AG10803 (cell line): Measurements from ENCODE around the gene DUSP2.

Experiments used
- DNase-seq: peaks from one replicate; pipeline ENCODE4 v3.0.0; 2010; ENCODE audit warnings: low read depth
- H3K4me3 ChIP-seq: 2 replicates; pipeline ENCODE4 v1.5.1; 2011; ENCODE audit warnings: mild to moderate bottlenecking, low read length, control low read depth
- CTCF ChIP-seq: conservative IDR thresholded peaks from 2 replicates; pipeline ENCODE4 v1.5.1; 2011; ENCODE audit warnings: mild to moderate bottlenecking, low read length, control low read depth, inconsistent platforms

The DUSP2 gene

GRCh38 chr2:96140941-96141623 is 4.2 kb downstream of the DUSP2 start:
- no peak overlapping the region for H3K4me3 ChIP-seq
- no peak for DNase-seq
- TF ChIP-seq CTCF = no peak

DNA sequence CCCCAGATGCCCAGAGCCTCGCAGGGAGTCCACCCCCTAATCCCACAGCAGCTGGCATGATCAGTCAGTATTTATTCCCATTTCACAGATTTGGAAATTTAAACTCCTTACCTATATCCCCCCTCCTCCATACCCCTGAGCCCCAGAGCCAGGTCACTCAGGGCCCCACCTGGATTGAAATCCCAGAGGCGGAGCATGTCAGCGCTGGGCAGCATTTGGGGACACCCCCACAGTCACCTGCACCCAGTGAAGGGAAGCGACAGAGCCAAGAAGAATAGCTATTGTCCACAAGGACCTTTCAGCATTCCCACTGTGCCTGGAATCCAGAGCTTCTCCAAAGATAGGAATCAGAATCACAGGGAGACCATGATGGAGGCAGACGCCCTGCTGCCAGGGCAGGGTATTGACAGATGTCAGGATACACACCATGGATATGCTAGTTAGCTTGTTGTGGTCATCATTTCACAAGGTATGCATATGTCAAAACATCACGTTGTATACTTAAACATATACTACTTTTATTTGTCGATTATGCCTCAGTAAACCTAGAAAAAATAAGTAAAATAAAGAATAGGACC is 6.0 kb downstream of the DUSP2 start:
- TF ChIP-seq CTCF = no peak
- no peak for DNase-seq
- H3K4me3 ChIP-seq = no peak overlapping the region

- H3K4me3 ChIP-seq = no peak within 1 kb of the TSS
- DNase-seq = peak; percentile 26
- peak; percentile 62 for TF ChIP-seq CTCF
Observed at GRCh38 chr2:96138179-96139145, 6.8 kb downstream of the DUSP2 start, which contains the start of gene ASTL. TSS of gene ASTL (minus strand) at chr2:96138502. CDS start at chr2:96138436, 66 bp downstream.

- no peak overlapping the region for H3K4me3 ChIP-seq
- TF ChIP-seq CTCF = no peak
- DNase-seq = no peak
Observed at GRCh38 chr2:96137321-96138178, 7.7 kb downstream of the DUSP2 start.

DNA sequence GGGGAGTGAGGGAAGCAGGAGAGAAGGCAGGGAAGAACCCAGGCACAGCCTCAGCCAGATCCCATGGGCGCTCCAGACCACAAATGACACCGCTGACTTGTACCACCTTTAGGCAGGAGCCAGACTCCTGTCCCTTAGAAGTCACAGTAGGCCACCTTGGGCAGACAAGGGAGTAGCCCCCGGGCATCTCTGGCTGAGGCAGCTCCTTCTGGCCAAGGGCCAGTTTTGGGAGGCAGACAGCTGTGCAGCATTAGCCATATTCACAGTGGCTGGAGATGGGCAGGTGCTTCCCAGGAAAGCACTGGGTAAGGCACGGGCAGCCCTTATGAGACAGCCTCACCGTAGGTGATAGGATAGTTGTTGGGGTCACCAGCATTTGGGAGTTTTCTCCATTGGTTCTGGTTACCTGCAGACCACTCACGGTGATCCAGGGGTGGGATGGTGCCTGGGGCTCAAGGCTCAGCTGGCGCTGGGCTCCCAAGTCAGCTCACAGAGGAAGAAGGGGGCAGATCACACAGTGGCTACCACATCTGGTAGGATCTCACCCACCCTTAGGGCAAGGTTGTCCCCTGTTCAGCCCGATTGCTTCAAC is 9.0 kb downstream of the DUSP2 start:
- no peak for DNase-seq
- H3K4me3 ChIP-seq = no peak overlapping the region
- no peak for TF ChIP-seq CTCF

GRCh38 chr2:96135621-96136020 is 9.6 kb downstream of the DUSP2 start:
- no peak for TF ChIP-seq CTCF
- DNase-seq = no peak
- no peak overlapping the region for H3K4me3 ChIP-seq
